ENCODE results near the gene DCLRE1C. TPM values are rescaled to one million over a fixed set of nuclear protein-coding genes. Genes with fewer than 3 reads are reported as not detected.

The DCLRE1C gene
- 100 to 1,000 TPM in 1 of 4 donors, 10 to 100 TPM in 3; 13.0 to 114 (median 17.2) TPM for total RNA-seq

DNA sequence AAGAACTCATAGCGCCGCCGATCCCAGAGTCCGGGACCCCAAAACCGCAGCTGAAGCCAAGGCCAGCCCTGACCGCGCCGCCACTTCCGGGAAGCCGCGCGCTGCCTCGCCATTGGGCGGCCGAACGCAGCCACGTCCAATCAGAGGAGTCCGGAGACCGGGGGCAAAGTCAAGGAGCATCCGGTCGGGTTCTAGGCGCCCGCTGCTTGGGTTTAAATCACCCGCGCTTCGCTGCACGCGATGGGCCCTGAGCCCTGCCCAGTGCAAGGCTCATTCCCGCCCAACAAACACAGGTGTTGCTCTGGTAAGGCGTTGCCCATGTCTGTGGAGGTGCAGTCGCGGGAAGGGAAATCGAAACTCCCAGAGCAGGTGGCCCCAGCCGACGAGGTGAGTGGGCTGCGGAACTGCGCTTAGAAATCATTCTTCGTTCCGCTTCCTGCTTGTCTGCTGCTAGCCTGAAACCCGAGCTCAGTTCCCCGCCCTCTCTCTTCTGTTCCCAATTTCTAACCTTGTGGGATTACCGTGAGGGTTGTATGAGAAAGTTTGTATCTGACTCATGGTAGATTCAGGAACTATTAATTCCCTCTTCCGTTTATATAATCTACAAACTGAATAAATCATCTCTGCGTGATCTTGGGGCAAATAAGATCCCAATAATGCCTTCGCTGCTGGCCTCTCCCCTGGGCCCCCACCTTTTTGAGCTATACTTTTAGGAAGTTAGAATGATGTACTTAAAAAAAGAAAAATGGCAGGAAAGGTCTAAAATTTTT, at the start of gene DCLRE1C:
Gene DCLRE1C, minus strand, starts transcription at position 96 of the 770 bp plus-strand sequence. Its CDS starts 86 bp downstream, at position 10.
- TF ChIP-seq, protein P1, sequence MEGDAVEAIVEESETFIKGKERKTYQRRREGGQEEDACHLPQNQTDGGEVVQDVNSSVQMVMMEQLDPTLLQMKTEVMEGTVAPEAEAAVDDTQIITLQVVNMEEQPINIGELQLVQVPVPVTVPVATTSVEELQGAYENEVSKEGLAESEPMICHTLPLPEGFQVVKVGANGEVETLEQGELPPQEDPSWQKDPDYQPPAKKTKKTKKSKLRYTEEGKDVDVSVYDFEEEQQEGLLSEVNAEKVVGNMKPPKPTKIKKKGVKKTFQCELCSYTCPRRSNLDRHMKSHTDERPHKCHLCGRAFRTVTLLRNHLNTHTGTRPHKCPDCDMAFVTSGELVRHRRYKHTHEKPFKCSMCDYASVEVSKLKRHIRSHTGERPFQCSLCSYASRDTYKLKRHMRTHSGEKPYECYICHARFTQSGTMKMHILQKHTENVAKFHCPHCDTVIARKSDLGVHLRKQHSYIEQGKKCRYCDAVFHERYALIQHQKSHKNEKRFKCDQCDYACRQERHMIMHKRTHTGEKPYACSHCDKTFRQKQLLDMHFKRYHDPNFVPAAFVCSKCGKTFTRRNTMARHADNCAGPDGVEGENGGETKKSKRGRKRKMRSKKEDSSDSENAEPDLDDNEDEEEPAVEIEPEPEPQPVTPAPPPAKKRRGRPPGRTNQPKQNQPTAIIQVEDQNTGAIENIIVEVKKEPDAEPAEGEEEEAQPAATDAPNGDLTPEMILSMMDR (IDR thresholded peaks at IDR 0.05; ENCODE audit: low read depth): no peak

DNA sequence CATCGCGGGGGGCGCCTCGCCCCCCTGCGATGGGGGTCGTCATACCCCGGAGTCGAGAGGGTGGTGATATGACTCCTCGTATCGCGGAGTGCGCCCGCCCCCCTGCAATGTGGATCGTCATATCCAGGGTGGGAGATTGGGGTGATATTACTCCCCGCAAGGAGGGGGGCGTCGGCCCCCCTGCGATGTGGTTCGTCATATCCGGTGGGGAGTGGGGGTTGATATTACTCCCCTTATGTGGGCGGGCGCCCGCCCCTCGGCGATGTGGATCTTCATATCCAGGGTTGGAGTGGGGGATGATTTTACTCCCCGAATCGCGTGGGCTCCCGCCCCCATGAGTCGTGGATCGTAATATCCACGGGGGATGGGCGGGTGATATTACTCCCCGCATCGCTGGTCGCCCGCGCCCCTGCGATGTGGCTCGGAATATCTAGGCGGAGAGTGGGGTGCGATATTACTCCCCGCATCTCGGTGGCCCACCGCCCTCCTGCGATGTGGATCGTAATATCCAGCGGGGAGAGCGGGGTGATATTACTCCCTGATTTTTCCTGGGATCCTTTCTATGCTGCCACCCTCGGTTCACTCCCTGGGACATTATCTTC, 42.2 kb upstream of the DCLRE1C start:
- TF ChIP-seq, protein P1 (IDR thresholded peaks at IDR 0.05; ENCODE audit: low read depth): no peak

DNA sequence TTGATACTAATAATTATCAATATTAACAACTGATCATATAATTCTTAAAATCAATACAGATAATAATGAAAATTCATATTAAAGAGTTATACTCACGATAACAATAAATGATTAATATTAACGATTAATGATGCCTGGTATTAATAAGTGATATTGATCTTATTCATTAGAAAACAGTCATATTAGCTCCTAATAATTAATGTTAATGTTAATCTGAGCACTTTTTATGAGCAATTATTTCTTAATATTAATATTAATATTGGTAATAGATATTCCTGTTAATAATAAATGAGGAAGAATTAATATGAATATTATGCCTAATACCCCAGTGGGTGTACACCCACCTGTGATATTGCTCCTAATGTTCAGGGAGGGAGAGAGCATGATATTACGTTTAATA, 28.8 kb upstream of the DCLRE1C start:
- TF ChIP-seq, protein P1 (IDR thresholded peaks at IDR 0.05; ENCODE audit: low read depth): no peak

DNA sequence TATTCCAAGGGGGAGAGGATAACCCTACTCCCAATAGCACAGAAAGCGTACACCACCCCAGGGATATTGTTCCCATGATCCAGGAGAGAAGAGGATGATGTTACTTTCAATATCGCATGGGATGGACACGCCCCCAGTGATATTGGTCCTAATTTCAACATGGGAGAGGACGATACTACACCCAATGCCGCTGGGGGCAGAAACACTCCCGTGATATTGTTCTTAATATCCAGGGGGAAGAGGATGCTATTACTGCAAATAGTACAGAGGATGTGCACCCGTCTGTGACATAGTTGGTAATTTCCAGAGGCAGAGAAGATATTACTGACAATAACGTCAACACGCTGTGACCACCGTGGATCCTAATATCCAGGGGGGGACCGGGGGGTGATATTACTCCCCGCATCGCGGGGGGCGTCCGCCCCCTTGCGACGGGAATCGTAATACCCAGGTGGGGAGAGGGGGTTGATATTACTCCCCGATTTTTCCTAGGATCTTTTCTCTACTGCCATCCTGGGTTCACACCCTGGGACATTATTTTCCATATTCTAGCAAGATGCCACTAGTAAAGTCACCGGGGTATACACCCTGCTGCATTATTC, 21.9 kb upstream of the DCLRE1C start:
- TF ChIP-seq, protein P1 (IDR thresholded peaks at IDR 0.05; ENCODE audit: low read depth): no peak

DNA sequence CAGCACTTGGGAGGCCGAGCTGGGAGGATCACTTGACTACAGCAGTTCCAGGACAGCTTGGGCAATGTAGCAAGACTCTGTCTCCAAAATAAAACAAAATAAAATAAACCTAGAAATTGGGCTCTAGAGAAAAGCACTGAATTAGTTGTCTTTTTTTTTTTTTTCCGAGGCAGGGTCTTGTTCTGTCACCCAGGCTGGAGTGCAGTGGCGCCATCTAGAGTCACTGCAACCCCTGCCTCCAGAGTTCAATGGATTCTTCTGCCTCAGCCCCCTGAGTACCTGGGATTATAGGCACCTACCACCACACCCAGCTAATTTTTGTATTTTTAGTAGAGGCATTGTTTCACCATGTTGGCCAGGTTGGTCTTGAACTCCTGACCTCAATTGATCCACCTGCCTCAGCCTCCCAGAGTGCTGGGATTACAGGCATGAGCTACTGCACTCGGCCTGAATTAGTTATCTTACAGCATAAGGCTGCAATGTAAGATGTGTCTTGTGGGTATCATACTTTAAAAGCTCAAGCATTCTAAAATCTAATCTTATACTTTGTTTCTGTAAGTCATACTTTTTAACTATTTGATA, 18.1 kb upstream of the DCLRE1C start:
- TF ChIP-seq, protein P1 (IDR thresholded peaks at IDR 0.05; ENCODE audit: low read depth): no peak

DNA sequence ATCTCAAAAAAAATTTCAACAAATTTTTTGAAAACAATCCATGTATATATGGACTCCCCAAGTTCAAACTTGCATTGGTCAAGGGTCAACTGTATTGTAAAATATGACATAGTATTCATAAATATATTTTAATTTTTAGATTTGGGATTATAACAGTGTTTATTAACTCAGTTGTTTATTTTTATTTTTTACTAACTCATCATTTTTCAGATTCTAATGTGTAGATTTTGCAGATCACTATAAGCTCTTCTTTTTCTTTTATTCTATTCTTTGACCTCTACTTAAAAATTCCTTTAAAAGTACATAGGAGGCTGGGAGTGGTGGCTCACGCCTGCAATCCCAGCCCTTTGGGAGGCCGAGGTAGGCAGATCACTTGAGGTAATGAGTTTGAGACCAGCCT, 14.0 kb upstream of the DCLRE1C start:
- TF ChIP-seq, protein P1 (IDR thresholded peaks at IDR 0.05; ENCODE audit: low read depth): no peak

Measured in subcutaneous adipose tissue (tissue), 4 donors.